ENCODE measurements around the gene DYSF. TPM values are rescaled to one million over a fixed set of nuclear protein-coding genes. Genes with fewer than 3 reads are reported as not detected.

The DYSF gene
- total and polyA plus RNA-seq, 8 donors, result 1.1 to 5.5 (median 2.1) TPM

GRCh38 chr2:71467180-71467815, 13.9 kb downstream of the DYSF start:
- H3K4me1 ChIP-seq, result no peaks in the 10 kb centered on the region
- H3K27me3 ChIP-seq, result no peaks in the 10 kb centered on the region
- no peaks in the 10 kb centered on the region for H3K9me3 ChIP-seq
- 12 to 15% methylated on average over 7 of the region's 7 CpGs for WGBS, 2 donors
- FAIRE-seq (no peak), ATAC-seq (peak in 1 of 4 donors; percentile 39), DNase-seq (no peak)
- TF ChIP-seq CTCF (IDR thresholded peaks at IDR 0.05), result no peak
- H3K27ac ChIP-seq, result no peak overlapping the region
- H3K4me3 ChIP-seq, result peak overlapping the region in 3 of 4 donors; percentile 31 to 66 (median 45)
- H3K36me3 ChIP-seq, result no peaks in the 10 kb centered on the region
- intact Hi-C loops (cut with DNase I), result no loop called here

GRCh38 chr2:71468279-71469015, 15.1 kb downstream of the DYSF start:
- Histone ChIP-seq H3K36me3 (no peaks in the 10 kb centered on the region), H3K4me3 (no peak overlapping the region), H3K9me3 (no peaks in the 10 kb centered on the region), H3K27me3 (no peaks in the 10 kb centered on the region), H3K4me1 (no peaks in the 10 kb centered on the region), H3K27ac (no peak overlapping the region)
- TF ChIP-seq CTCF (IDR thresholded peaks at IDR 0.05), result no peak
- DNase-seq (no peak), ATAC-seq (no peak), FAIRE-seq (no peak)
- intact Hi-C loops (cut with DNase I), result no loop called here
- WGBS, 2 donors, result 50 to 66% methylated on average over 11 of the region's 11 CpGs

- H3K27ac ChIP-seq, result no peak overlapping the region
Measured at GRCh38 chr2:71469403-71470398, 16.3 kb downstream of the DYSF start.

DNA sequence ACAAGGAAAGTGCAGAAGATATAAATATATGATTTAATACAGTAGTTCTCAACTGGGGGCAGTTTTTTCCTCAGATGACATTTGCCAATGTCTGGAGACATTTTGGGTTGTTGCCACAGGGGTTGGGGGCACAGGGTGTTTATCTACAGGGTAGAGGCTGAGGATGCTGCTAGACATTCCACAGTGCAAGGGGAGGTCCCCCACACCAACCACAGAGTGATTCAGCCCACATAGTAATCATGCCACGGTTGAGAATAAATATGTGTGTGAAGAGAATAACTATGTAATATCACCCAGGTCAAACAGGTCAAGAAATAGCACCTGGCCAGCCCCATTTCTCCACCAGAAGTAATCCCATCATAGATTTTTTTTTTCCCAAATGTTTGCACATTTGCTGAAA, 17.9 kb downstream of the DYSF start:
- FAIRE-seq (no peak), DNase-seq (no peak), ATAC-seq (no peak)
- WGBS, 2 donors, result 39 to 49% methylated on average over 1 of the region's 1 CpG
- Histone ChIP-seq H3K36me3 (no peaks in the 10 kb centered on the region), H3K27ac (no peak overlapping the region), H3K4me3 (no peak overlapping the region), H3K9me3 (no peaks in the 10 kb centered on the region), H3K27me3 (no peaks in the 10 kb centered on the region), H3K4me1 (no peaks in the 10 kb centered on the region)
- TF ChIP-seq CTCF (IDR thresholded peaks at IDR 0.05), result no peak
- intact Hi-C loops (cut with DNase I), result no loop called here

More at GRCh38 chr2:71469403-71470398, 16.3 kb downstream of the DYSF start:
- DNase-seq (no peak), ATAC-seq (no peak), FAIRE-seq (no peak)
- no peak for TF ChIP-seq CTCF (IDR thresholded peaks at IDR 0.05)
- Histone ChIP-seq H3K4me1 (no peaks in the 10 kb centered on the region), H3K36me3 (no peaks in the 10 kb centered on the region), H3K9me3 (no peaks in the 10 kb centered on the region), H3K27me3 (no peaks in the 10 kb centered on the region), H3K4me3 (no peak overlapping the region)
- intact Hi-C loops (cut with DNase I), result no loop called here
- WGBS, 2 donors, result 55 to 71% methylated on average over 8 of the region's 8 CpGs
